GM12875 (cell line): Measurements from ENCODE around the gene METTL1.

ENCODE experiments used
- H3K4me3 ChIP-seq: one replicate; pipeline ENCODE4 v1.5.1; 2011; ENCODE audit warnings: low read depth, low read length, control low read depth
- CTCF ChIP-seq: IDR thresholded peaks from 2 replicates; pipeline ENCODE4 v1.5.1; 2011; ENCODE audit warnings: low read depth, mild to moderate bottlenecking, control low read depth, inconsistent platforms, low read length, moderate library complexity, borderline replicate concordance; ENCODE audit not compliant: insufficient read depth

Gene METTL1

GRCh38 chr12:57735952-57736740 is 35.8 kb downstream of the METTL1 start:
- H3K4me3 ChIP-seq: no peak overlapping the region
- TF ChIP-seq CTCF: no peak

- H3K4me3 ChIP-seq: no peak overlapping the region
- TF ChIP-seq CTCF: no peak
Measured at GRCh38 chr12:57735198-57735855, 36.6 kb downstream of the METTL1 start.

GRCh38 chr12:57734591-57734990 is 37.3 kb downstream of the METTL1 start:
- no peak for TF ChIP-seq CTCF
- no peak overlapping the region for H3K4me3 ChIP-seq

GRCh38 chr12:57733928-57734327 is 38.0 kb downstream of the METTL1 start:
- no peak overlapping the region for H3K4me3 ChIP-seq
- TF ChIP-seq CTCF: no peak

DNA sequence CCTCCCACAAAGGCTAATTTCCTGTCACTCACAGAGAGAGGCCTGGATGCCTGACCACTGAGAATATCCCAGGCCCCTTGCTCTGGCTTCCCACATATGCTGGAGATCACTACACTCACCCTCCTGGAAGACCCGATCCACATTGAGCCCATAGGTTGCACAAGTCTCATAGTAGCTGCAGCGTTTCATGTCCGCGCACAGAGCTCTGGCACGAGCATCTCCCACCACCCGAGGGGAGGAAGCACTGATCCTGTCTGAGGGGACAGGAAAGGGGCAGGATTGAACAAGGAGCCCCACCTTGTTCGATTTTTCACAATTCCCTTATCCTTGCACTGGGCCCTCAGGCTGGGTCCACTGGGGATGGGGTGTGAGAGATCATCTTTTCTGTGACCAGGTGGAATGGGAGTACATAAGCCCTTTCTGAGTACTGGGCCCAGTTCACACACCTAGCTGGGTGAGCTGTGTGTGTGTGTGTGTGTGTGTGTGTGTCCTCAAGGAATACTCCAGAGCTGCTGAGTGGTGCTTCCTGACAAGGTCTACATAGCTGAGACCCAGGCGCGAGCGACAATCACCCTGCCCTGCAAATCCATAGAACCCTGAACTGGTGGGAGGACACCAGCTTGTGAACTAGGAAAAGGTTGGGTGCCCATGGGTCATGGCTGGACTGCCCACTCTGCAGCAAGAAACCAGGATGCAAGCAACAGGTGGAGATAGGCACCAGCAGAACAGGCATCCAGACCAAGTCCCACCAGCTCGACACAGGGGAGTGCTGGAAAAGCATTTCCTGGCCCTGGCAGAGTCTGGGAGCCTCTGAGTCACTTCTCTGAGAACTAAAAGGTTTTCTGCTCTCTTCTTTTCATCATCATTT is 38.9 kb downstream of the METTL1 start:
- no peak overlapping the region for H3K4me3 ChIP-seq
- no peak for TF ChIP-seq CTCF

GRCh38 chr12:57732270-57732669 is 39.6 kb downstream of the METTL1 start:
- TF ChIP-seq CTCF: no peak
- no peak overlapping the region for H3K4me3 ChIP-seq
